Trophoblast cell (in vitro differentiated cells and primary cell): ENCODE data around the gene ZNF565.
A peak's percentile ranks its signal among the peaks of the same experiment; 100 is the strongest.

Source experiments
- DNase-seq, 2 donors: peaks; one replicate each; pipeline ENCODE4 v3.0.0-alpha.2; 2016
- H2AFZ ChIP-seq: 2 replicates; pipeline ENCODE4 v1.6.1; 2013; ENCODE audit warnings: low read length, moderate library complexity, mild to moderate bottlenecking; ENCODE audit not compliant: insufficient read depth, poor library complexity
- H2AK5ac ChIP-seq: 2 replicates; pipeline ENCODE4 v1.6.1; 2013; ENCODE audit warnings: mild to moderate bottlenecking, low read length
- H2BK120ac ChIP-seq: 2 replicates; pipeline ENCODE4 v1.6.1; 2013; ENCODE audit warnings: low read length, mild to moderate bottlenecking, moderate library complexity; ENCODE audit not compliant: insufficient read depth, poor library complexity
- H2BK12ac ChIP-seq: 2 replicates; pipeline ENCODE4 v1.6.1; 2013; ENCODE audit warnings: mild to moderate bottlenecking, low read length, moderate library complexity
- H2BK5ac ChIP-seq: 2 replicates; pipeline ENCODE4 v1.6.1; 2013; ENCODE audit warnings: low read length, low read depth, moderate library complexity, mild to moderate bottlenecking; ENCODE audit not compliant: poor library complexity
- H3K14ac ChIP-seq: 2 replicates; pipeline ENCODE4 v1.6.1; 2013; ENCODE audit warnings: mild to moderate bottlenecking, low read length
- H3K18ac ChIP-seq: 2 replicates; pipeline ENCODE4 v1.6.1; 2013; ENCODE audit warnings: mild to moderate bottlenecking, low read length
- H3K23ac ChIP-seq: 2 replicates; pipeline ENCODE4 v1.6.1; 2013; ENCODE audit warnings: low read length
- H3K27ac ChIP-seq: 2 replicates; pipeline ENCODE4 v1.5.1; 2013; ENCODE audit warnings: low read depth, mild to moderate bottlenecking, inconsistent platforms, low read length, moderate library complexity
- H3K27me3 ChIP-seq: 2 replicates; pipeline ENCODE4 v1.6.1; 2013; ENCODE audit warnings: inconsistent platforms, mild to moderate bottlenecking, low read length, moderate library complexity; ENCODE audit not compliant: insufficient read depth
- H3K36me3 ChIP-seq, 2 experiments: 1 replicate in 1 of 2; 2 replicates in 1 of 2; pipeline ENCODE4 v1.6.1; 2013; ENCODE audit warnings: low read length in 2 of 2, mild to moderate bottlenecking in 2 of 2, moderate library complexity in 1 of 2; ENCODE audit not compliant: insufficient read depth in 2 of 2, control insufficient read depth in 1 of 2
- H3K4ac ChIP-seq: 2 replicates; pipeline ENCODE4 v1.6.1; 2013; ENCODE audit warnings: low read depth, mild to moderate bottlenecking, low read length, moderate library complexity
- H3K4me1 ChIP-seq, 2 experiments: 1 replicate in 1 of 2; 2 replicates in 1 of 2; pipeline ENCODE4 v1.6.1; 2013; ENCODE audit warnings: low read length in 2 of 2, mild to moderate bottlenecking in 2 of 2, moderate library complexity in 1 of 2; ENCODE audit not compliant: insufficient read depth in 2 of 2, control insufficient read depth in 1 of 2
- H3K4me2 ChIP-seq: 2 replicates; pipeline ENCODE4 v1.6.1; 2013; ENCODE audit warnings: inconsistent platforms, mild to moderate bottlenecking, low read length, moderate library complexity
- H3K4me3 ChIP-seq: 2 replicates; pipeline ENCODE4 v1.5.1; 2013; ENCODE audit warnings: mild to moderate bottlenecking, low read depth, low read length, inconsistent platforms
- H3K79me1 ChIP-seq: one replicate; pipeline ENCODE4 v1.6.1; 2013; ENCODE audit warnings: low read length
- H3K79me2 ChIP-seq: 2 replicates; pipeline ENCODE4 v1.6.1; 2013; ENCODE audit warnings: low read length, mild to moderate bottlenecking; ENCODE audit not compliant: control insufficient read depth, insufficient read depth, poor library complexity
- H3K9ac ChIP-seq: 2 replicates; pipeline ENCODE4 v1.6.1; 2013; ENCODE audit warnings: mild to moderate bottlenecking, low read length
- H3K9me3 ChIP-seq: 2 replicates; pipeline ENCODE4 v1.6.1; 2013; ENCODE audit warnings: low read depth, mild to moderate bottlenecking, control low read depth, inconsistent platforms, low read length; ENCODE audit not compliant: insufficient read depth
- H4K12ac ChIP-seq: 2 replicates; pipeline ENCODE4 v1.6.1; 2013; ENCODE audit warnings: low read depth, mild to moderate bottlenecking, low read length, moderate library complexity
- H4K8ac ChIP-seq: 2 replicates; pipeline ENCODE4 v1.6.1; 2013; ENCODE audit warnings: low read depth, mild to moderate bottlenecking, low read length, moderate library complexity
- H4K91ac ChIP-seq: one replicate; pipeline ENCODE4 v1.6.1; 2013; ENCODE audit warnings: low read depth, mild to moderate bottlenecking, low read length, moderate library complexity
- WGBS: extraction: QIAGEN DNeasy Blood & Tissue Kit; methylation state at CpG from one replicate; pipeline ENCODE4 v1.1.7; 2013; ENCODE audit warnings: missing lambda C conversion rate; ENCODE audit not compliant: insufficient read length, insufficient coverage; ENCODE audit errors: extremely low coverage; 5-methylcytosine and 5-hydroxymethylcytosine counted together

ZNF565 gene

GRCh38 chr19:36210497-36210896, 4.0 kb downstream of the ZNF565 start:
- Histone ChIP-seq H3K4me2 (no peak overlapping the region), H3K4ac (no peak overlapping the region), H3K23ac (no peak overlapping the region), H3K79me2 (peaks cover 11% of the 10 kb centered on the region), H2BK5ac (no peak overlapping the region), H3K79me1 (peaks cover 11% of the 10 kb centered on the region), H3K9me3 (no peaks in the 10 kb centered on the region), H3K4me3 (no peak overlapping the region), H3K9ac (no peak overlapping the region), H4K8ac (no peak overlapping the region), H4K12ac (no peak overlapping the region), H2BK12ac (no peak overlapping the region), H3K14ac (no peak overlapping the region), H3K36me3 (no peaks in the 10 kb centered on the region), H2BK120ac (no peak overlapping the region), H3K18ac (no peak overlapping the region), H3K4me1 (peaks cover 5 to 7% of the 10 kb centered on the region in 2 experiments), H3K27me3 (no peaks in the 10 kb centered on the region), H2AFZ (no peak overlapping the region), H2AK5ac (no peak overlapping the region), H3K27ac (no peak overlapping the region), H4K91ac (no peak overlapping the region)
- DNase-seq = peak; percentile 57 to 70
- WGBS = no CpG with 5 or more reads among the region's 8 CpGs

- Histone ChIP-seq H3K4ac (no peak overlapping the region), H3K79me2 (peaks cover 5% of the 10 kb centered on the region), H3K79me1 (peaks cover 4% of the 10 kb centered on the region), H3K9ac (no peak overlapping the region), H3K27ac (no peak overlapping the region), H3K4me3 (no peak overlapping the region), H3K14ac (no peak overlapping the region), H4K91ac (no peak overlapping the region), H3K4me2 (no peak overlapping the region), H3K23ac (no peak overlapping the region), H3K9me3 (no peaks in the 10 kb centered on the region), H3K18ac (no peak overlapping the region), H3K27me3 (no peaks in the 10 kb centered on the region), H4K12ac (no peak overlapping the region), H2BK12ac (no peak overlapping the region), H3K36me3 (no peaks in the 10 kb centered on the region), H4K8ac (no peak overlapping the region), H2BK5ac (no peak overlapping the region), H2BK120ac (no peak overlapping the region), H2AFZ (no peak overlapping the region), H2AK5ac (no peak overlapping the region), H3K4me1 (peaks cover 5 to 7% of the 10 kb centered on the region in 2 experiments)
- DNase-seq = no peak
- WGBS = no CpG with 5 or more reads among the region's 7 CpGs
These were observed 5.1 kb downstream of the ZNF565 start for GRCh38 chr19:36209372-36209771.

GRCh38 chr19:36207605-36208252, 6.7 kb downstream of the ZNF565 start:
- no peak for DNase-seq
- Histone ChIP-seq H3K4me2 (no peak overlapping the region), H4K12ac (no peak overlapping the region), H3K79me1 (no peaks in the 10 kb centered on the region), H3K9me3 (no peaks in the 10 kb centered on the region), H3K4me1 (no peaks in the 10 kb centered on the region), H3K4me3 (no peak overlapping the region), H2BK12ac (no peak overlapping the region), H2AFZ (no peak overlapping the region), H3K36me3 (no peaks in the 10 kb centered on the region), H2BK5ac (no peak overlapping the region), H3K27ac (no peak overlapping the region), H3K14ac (no peak overlapping the region), H3K4ac (no peak overlapping the region), H3K79me2 (no peaks in the 10 kb centered on the region), H2AK5ac (no peak overlapping the region), H2BK120ac (no peak overlapping the region), H3K27me3 (no peaks in the 10 kb centered on the region), H3K9ac (no peak overlapping the region), H3K23ac (no peak overlapping the region), H4K91ac (no peak overlapping the region), H3K18ac (no peak overlapping the region), H4K8ac (no peak overlapping the region)
- WGBS = no CpG with 5 or more reads among the region's 3 CpGs

GRCh38 chr19:36203293-36203692, 11.2 kb downstream of the ZNF565 start:
- no peak overlapping the region for H3K18ac ChIP-seq
- no peak for DNase-seq
- H3K4me1 ChIP-seq = no peaks in the 10 kb centered on the region
- H4K91ac ChIP-seq = no peak overlapping the region
- H2BK5ac ChIP-seq = no peak overlapping the region
- H4K12ac ChIP-seq = no peak overlapping the region
- peaks cover 0 to 2% of the 10 kb centered on the region in 2 experiments for H3K36me3 ChIP-seq
- H3K9ac ChIP-seq = no peak overlapping the region
- H3K4ac ChIP-seq = no peak overlapping the region
- no peaks in the 10 kb centered on the region for H3K79me2 ChIP-seq
- WGBS = no CpG with 5 or more reads among the region's 4 CpGs
- no peak overlapping the region for H2AFZ ChIP-seq
- H2BK120ac ChIP-seq = no peak overlapping the region
- no peak overlapping the region for H3K4me2 ChIP-seq
- H3K9me3 ChIP-seq = no peaks in the 10 kb centered on the region
- H3K27me3 ChIP-seq = no peaks in the 10 kb centered on the region
- no peak overlapping the region for H3K27ac ChIP-seq
- no peak overlapping the region for H3K4me3 ChIP-seq
- H2BK12ac ChIP-seq = no peak overlapping the region
- H3K23ac ChIP-seq = no peak overlapping the region
- H4K8ac ChIP-seq = no peak overlapping the region
- no peak overlapping the region for H2AK5ac ChIP-seq
- no peak overlapping the region for H3K14ac ChIP-seq
- H3K79me1 ChIP-seq = no peaks in the 10 kb centered on the region
